Measurements from ENCODE around the gene TERF2IP.

DNA sequence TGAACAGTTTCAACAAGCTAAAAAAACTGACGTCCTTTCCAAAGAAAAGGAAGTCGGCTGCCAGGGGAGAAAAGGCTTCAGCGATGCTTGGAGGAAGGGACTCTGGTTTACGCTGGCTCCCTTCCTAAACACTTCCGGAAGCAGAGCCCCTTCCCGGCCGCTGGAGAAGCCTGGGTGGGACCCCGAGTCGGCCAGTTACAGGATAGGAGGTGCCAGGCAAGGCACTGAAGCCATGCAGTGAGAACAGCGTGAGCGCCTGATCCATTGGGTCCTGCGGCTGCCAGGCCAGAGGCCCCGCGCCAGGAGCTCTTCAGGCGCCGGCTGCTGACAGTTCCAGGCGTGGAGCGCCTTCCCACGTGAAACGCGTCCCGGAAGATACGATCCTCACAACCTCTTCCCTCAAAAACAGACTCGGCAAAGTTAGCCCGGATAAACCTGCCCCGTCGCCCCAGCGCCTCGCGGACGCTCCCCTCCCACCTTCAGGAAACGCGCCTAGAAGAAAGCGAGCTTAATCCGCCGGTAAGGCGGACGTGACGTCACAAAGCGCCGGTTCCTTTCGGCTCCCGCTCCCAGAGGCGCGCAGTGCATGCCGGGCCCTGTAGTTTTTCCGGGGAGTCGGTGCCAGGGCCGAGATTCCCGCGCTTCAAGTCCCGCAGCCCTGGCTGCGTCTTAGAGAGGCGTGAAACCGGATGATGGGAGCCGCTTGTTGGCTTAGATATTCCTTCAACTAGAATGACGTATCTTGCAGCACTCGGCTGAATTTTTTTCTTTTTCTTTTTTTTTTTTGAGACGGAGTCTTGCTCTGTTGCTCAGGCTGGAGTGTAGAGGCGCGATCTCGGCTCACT, 24.6 kb upstream of the TERF2IP start, which contains the start of gene ADAT1:
- TF ChIP-seq, protein P1, sequence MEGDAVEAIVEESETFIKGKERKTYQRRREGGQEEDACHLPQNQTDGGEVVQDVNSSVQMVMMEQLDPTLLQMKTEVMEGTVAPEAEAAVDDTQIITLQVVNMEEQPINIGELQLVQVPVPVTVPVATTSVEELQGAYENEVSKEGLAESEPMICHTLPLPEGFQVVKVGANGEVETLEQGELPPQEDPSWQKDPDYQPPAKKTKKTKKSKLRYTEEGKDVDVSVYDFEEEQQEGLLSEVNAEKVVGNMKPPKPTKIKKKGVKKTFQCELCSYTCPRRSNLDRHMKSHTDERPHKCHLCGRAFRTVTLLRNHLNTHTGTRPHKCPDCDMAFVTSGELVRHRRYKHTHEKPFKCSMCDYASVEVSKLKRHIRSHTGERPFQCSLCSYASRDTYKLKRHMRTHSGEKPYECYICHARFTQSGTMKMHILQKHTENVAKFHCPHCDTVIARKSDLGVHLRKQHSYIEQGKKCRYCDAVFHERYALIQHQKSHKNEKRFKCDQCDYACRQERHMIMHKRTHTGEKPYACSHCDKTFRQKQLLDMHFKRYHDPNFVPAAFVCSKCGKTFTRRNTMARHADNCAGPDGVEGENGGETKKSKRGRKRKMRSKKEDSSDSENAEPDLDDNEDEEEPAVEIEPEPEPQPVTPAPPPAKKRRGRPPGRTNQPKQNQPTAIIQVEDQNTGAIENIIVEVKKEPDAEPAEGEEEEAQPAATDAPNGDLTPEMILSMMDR (conservative IDR thresholded peaks at IDR 0.05), result no peak
- TF ChIP-seq EZH2 (IDR thresholded peaks at IDR 0.05; ENCODE audit: low read depth), result no peak
